22Rv1 (cell line): ENCODE results near the gene PKP4.

Source experiments
- H3K27ac ChIP-seq: fragments of 450-650 bp; 2 replicates; pipeline ENCODE4 v1.5.1; 2017
- ZFX ChIP-seq: fragments of 450-650 bp; IDR thresholded peaks from 2 replicates; pipeline ENCODE4 v1.6.1; 2017; ENCODE audit warnings: antibody characterized with exemption, borderline replicate concordance
- TF ChIP-seq, protein P1 (sequence below): fragments of 450-650 bp; IDR thresholded peaks from 2 replicates; pipeline ENCODE4 v1.5.1; 2017; ENCODE audit warnings: mild to moderate bottlenecking

The PKP4 gene

DNA sequence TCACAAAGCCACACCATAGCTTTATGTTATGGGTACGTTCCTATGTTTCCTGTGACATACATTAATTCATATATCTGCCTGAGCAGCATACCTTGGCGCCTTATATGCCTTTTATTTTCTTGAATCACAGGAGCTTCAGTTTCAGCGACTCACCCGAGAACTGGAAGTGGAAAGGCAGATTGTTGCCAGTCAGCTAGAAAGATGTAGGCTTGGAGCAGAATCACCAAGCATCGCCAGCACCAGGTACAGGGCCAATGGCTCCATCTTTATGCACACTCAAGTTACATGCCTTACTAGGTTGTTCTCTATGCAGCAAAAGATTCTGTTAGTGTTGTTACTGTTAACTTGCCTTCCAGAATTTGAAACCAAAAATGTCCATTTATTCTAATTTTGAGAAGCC is 120.4 kb downstream of the PKP4 start:
- TF ChIP-seq ZFX, result no peak
- TF ChIP-seq, protein P1, sequence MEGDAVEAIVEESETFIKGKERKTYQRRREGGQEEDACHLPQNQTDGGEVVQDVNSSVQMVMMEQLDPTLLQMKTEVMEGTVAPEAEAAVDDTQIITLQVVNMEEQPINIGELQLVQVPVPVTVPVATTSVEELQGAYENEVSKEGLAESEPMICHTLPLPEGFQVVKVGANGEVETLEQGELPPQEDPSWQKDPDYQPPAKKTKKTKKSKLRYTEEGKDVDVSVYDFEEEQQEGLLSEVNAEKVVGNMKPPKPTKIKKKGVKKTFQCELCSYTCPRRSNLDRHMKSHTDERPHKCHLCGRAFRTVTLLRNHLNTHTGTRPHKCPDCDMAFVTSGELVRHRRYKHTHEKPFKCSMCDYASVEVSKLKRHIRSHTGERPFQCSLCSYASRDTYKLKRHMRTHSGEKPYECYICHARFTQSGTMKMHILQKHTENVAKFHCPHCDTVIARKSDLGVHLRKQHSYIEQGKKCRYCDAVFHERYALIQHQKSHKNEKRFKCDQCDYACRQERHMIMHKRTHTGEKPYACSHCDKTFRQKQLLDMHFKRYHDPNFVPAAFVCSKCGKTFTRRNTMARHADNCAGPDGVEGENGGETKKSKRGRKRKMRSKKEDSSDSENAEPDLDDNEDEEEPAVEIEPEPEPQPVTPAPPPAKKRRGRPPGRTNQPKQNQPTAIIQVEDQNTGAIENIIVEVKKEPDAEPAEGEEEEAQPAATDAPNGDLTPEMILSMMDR, result no peak
- H3K27ac ChIP-seq, result no peak overlapping the region

DNA sequence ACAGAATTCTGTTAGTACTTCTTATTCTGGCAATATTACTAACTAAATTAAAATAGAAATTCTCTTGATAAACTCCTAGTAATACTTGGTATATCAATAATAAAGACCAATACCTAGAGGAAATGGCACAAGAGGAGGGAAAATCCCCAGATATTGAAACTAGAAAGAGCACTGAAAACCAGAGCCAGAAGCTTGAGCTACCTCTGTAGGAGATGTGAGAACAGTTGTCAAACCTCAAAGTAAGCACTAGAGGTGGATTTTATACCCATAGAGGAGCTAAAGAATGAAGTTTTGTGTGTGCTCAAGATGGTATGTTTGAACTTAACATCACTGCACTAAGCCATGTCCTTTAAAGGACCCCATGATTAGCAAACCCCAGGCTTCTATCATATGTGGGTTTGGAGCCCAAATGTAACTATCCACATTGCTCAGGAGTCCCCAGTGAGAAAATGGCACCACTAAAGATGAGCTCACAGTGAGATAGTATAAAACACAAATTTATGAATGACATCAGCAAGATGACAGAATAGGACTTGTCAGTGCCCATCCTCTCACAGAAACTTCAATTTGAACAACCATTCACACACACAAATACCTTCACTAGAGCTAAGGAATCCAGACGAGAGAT is 122.1 kb downstream of the PKP4 start:
- TF ChIP-seq, protein P1, result no peak
- TF ChIP-seq ZFX, result no peak
- H3K27ac ChIP-seq, result no peak overlapping the region

DNA sequence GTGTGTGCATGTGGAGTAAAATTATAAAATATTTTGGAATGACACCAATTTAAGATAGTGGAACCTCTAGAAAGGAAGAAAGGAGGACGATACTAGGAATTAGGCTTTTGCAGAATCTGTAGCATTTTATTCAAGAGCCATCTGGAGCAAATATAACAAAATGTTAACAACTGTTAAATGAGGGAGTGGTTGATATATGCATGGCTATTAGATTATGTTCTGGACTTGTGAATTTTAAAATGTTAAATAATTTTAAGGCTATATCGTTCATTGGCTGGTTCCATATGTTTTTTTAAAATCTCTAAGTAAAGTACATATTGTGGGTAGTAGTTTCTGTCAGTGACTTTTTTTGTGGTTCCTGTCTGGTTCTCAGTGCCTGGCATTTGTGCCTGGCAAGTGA is 123.2 kb downstream of the PKP4 start:
- no peak for TF ChIP-seq ZFX
- TF ChIP-seq, protein P1, result no peak
- no peak overlapping the region for H3K27ac ChIP-seq

DNA sequence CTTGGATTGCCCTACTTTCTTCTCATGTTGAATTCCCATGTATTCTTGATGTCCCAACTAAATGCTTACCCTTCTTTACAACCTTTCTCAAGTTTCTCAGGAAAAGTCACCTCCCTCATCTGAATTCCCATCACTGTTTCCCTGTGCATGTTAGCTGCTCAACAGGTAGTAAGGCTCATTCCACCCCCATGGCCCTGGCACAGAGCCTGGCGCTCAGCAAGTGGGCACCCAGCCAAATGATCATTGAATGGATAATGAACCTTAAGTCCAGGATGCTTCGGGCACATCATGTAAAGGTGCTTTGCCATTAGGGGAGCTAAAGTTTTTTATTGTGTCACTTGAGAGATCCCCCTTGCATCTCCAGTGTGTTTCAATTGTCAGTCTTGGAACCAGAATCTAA is 124.0 kb downstream of the PKP4 start:
- TF ChIP-seq, protein P1, result no peak
- TF ChIP-seq ZFX, result no peak

DNA sequence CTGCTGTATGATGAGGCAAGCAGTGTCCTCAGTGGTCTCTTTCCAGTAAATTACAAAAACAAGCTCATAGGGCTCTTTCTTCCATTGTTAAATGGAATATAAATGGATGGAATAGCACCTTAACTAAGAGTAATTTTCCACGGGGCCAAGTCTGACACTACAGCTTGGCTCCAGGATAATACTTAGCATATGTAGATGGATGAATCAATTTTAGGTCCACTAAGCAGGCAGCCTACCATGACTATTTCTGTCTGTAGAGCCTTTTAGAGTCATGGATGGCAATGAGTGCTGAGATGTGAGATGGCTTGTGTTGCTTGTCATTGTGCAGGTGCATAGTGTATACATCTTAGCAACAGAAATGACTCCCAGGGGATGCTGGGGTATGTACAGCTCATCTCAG is 125.9 kb downstream of the PKP4 start:
- no peak overlapping the region for H3K27ac ChIP-seq
- TF ChIP-seq, protein P1, result no peak
- no peak for TF ChIP-seq ZFX

More for the DNA sequence above, 124.0 kb downstream of the PKP4 start:
- no peak overlapping the region for H3K27ac ChIP-seq

DNA sequence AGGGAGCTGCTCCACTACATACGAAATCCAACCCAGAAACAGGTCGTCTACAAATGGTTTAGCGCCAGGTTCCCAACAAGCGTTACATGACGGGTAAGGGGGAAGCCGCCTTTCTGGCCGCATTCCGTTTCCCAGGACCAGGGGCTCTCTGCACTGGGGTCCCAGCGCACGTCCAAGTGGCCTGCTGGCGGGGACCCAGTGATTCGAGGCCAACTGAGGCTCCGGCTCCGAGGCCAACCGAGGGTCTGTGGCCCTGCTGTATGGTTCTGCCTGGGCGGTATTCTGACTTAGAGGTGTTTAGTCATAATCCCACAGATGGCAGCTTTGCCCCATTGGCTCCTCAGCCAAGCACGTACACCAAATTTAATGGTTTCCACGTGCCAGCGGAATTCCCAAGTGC is 127.2 kb downstream of the PKP4 start:
- TF ChIP-seq, protein P1, result no peak
- TF ChIP-seq ZFX, result no peak
- H3K27ac ChIP-seq, result no peak overlapping the region

DNA sequence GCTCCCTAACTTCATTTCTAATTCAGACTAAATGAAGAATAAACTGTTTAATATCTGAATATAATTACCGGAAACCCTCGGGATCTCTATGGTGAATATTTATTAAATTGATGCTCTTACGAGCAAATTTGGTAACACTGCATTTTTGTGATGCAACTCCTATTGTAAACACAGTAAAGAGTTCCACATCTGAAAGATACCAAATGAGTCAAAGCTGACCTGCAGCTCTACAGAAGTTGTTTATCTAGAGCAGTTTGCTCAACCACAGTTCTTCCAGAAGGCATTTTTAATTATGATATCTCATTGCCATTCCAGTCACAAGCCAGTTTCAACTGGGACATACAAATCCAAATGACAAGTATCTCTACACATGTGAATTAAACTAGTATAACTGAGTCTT is 129.7 kb downstream of the PKP4 start:
- TF ChIP-seq, protein P1, result no peak
- TF ChIP-seq ZFX, result no peak
- no peak overlapping the region for H3K27ac ChIP-seq
